HG03378 (cell line): ENCODE data around the gene MAGEF1.

Experiments used
- ATAC-seq: cut with Tn5 transposase; IDR thresholded peaks from one replicate; pipeline ENCODE4 v1.9.1; 2021; ENCODE audit warnings: mild to moderate bottlenecking, moderate library complexity; ENCODE audit not compliant: unreplicated experiment

Gene MAGEF1

GRCh38 chr3:184691397-184692231 is 20.2 kb downstream of the MAGEF1 start:
- ATAC-seq: no peak

- ATAC-seq: no peak
Measured at GRCh38 chr3:184690192-184690883, 21.5 kb downstream of the MAGEF1 start.

- ATAC-seq: no peak
Measured at GRCh38 chr3:184688882-184689271, 23.0 kb downstream of the MAGEF1 start.

- ATAC-seq: no peak
Measured at GRCh38 chr3:184688251-184688881, 23.5 kb downstream of the MAGEF1 start.

- no peak for ATAC-seq
Measured at GRCh38 chr3:184687363-184688015, 24.4 kb downstream of the MAGEF1 start.

GRCh38 chr3:184685646-184686045 is 26.2 kb downstream of the MAGEF1 start:
- no peak for ATAC-seq

- no peak for ATAC-seq
Measured at GRCh38 chr3:184685055-184685454, 26.8 kb downstream of the MAGEF1 start.

GRCh38 chr3:184683900-184684560 is 27.8 kb downstream of the MAGEF1 start:
- ATAC-seq: no peak

GRCh38 chr3:184683234-184683633 is 28.6 kb downstream of the MAGEF1 start:
- ATAC-seq: no peak

- no peak for ATAC-seq
Measured at GRCh38 chr3:184682671-184683070, 29.2 kb downstream of the MAGEF1 start.

GRCh38 chr3:184680385-184681345 is 31.2 kb downstream of the MAGEF1 start:
- no peak for ATAC-seq

- ATAC-seq: no peak
Measured at GRCh38 chr3:184679056-184679816, 32.6 kb downstream of the MAGEF1 start.

- ATAC-seq: no peak
Measured at GRCh38 chr3:184678317-184679055, 33.4 kb downstream of the MAGEF1 start.

GRCh38 chr3:184677344-184678316 is 34.2 kb downstream of the MAGEF1 start:
- ATAC-seq: no peak

GRCh38 chr3:184676927-184677326 is 34.9 kb downstream of the MAGEF1 start:
- ATAC-seq: no peak

GRCh38 chr3:184674626-184675025 is 37.2 kb downstream of the MAGEF1 start:
- ATAC-seq: no peak
